PFSK-1 (cell line): ENCODE results near the gene PRDM2.

ENCODE experiments used
- POLR2AphosphoS5 ChIP-seq: IDR thresholded peaks from 2 replicates; pipeline ENCODE4 v1.6.1; 2012; ENCODE audit warnings: low read depth, mild to moderate bottlenecking, control low read depth, low read length, moderate library complexity
- SIN3A ChIP-seq: IDR thresholded peaks from 2 replicates; pipeline ENCODE4 v1.6.1; 2012; ENCODE audit warnings: mild to moderate bottlenecking, low read length, moderate library complexity, borderline replicate concordance; ENCODE audit not compliant: insufficient read depth

DNA sequence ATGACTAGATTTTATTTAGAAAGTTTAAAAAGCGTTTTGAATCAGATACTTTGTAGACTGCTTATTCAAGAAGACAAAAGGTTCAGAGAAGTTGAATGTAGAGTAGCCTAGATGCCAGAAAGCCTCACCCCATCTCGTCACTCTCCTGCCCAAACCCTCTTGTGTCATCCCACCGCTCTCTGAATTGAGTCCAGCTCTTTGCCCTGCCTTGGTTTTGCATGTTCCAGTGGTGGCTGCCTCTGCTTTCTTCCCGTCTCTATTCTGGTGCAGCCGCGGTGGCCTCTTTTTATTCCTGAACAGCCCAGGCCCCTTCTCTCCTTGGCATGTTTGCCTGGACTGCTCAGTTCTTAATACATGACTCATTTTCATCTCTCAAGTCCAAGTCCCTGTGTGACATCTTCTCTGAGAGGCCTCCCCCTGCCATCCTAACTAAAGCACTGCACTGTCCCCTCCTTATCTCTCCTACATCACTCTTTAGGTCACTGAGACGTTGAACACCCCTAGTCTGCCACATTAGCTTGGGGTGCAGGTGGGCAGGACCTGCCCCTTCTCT lies 22.9 kb downstream of the PRDM2 start:
- TF ChIP-seq SIN3A (no peak), POLR2AphosphoS5 (no peak)
